GM20431 (cell line): ENCODE data around the gene TMEM131L.
"Not testable (repeated sequence)": the region's sequence is repeated elsewhere in the genome, so short reads cannot be mapped to it uniquely, and the experiment has no call there.

ENCODE experiments used
- in situ Hi-C: fragments of 300-500 bp; cut with MseI, MboI; formaldehyde crosslinking; loops from one replicate; pipeline ENCODE4 v1.15.0; 2020; ENCODE audit warnings: low sequenced_read_pairs; ENCODE audit not compliant: unreplicated experiment

TMEM131L gene

GRCh38 chr4:153534792-153535629, 68.9 kb downstream of the TMEM131L start:
- in situ Hi-C loops = no loop called here

- in situ Hi-C loops = no loop called here
Observed at GRCh38 chr4:153535772-153536513, 69.8 kb downstream of the TMEM131L start.

GRCh38 chr4:153537493-153537960, 71.4 kb downstream of the TMEM131L start:
- in situ Hi-C loops = no loop called here

GRCh38 chr4:153538487-153539357, 72.6 kb downstream of the TMEM131L start:
- in situ Hi-C loops = no loop called here

- in situ Hi-C loops = no loop called here
Observed at GRCh38 chr4:153539422-153539821, 73.3 kb downstream of the TMEM131L start.

GRCh38 chr4:153541456-153542096, 75.4 kb downstream of the TMEM131L start:
- in situ Hi-C loops = no loop called here

GRCh38 chr4:153542131-153542530, 76.0 kb downstream of the TMEM131L start:
- in situ Hi-C loops = no loop called here

- in situ Hi-C loops = no loop called here
Observed at GRCh38 chr4:153542834-153543233, 76.7 kb downstream of the TMEM131L start.

- in situ Hi-C loops = no loop called here
Observed at GRCh38 chr4:153543351-153543750, 77.2 kb downstream of the TMEM131L start.

- in situ Hi-C loops = no loop called here
Observed at GRCh38 chr4:153545822-153546221, 79.7 kb downstream of the TMEM131L start.

- in situ Hi-C loops = no loop called here
Observed at GRCh38 chr4:153546280-153546679, 80.1 kb downstream of the TMEM131L start.

GRCh38 chr4:153547520-153547919, 81.4 kb downstream of the TMEM131L start:
- in situ Hi-C loops = no loop called here

GRCh38 chr4:153548907-153549306, 82.7 kb downstream of the TMEM131L start:
- in situ Hi-C loops = not testable (repeated sequence)

- in situ Hi-C loops = no loop called here
Observed at GRCh38 chr4:153549405-153549804, 83.2 kb downstream of the TMEM131L start.

- in situ Hi-C loops = no loop called here
Observed at GRCh38 chr4:153553155-153553818, 87.1 kb downstream of the TMEM131L start.

GRCh38 chr4:153553819-153554170, 87.6 kb downstream of the TMEM131L start:
- in situ Hi-C loops = no loop called here

- in situ Hi-C loops = no loop called here
Observed at GRCh38 chr4:153555730-153556434, 89.7 kb downstream of the TMEM131L start.

- in situ Hi-C loops = no loop called here
Observed at GRCh38 chr4:153556435-153556815, 90.3 kb downstream of the TMEM131L start.

- in situ Hi-C loops = no loop called here
Observed at GRCh38 chr4:153560908-153561307, 94.7 kb downstream of the TMEM131L start.
